NCI-H510A (cell line): ENCODE measurements around the gene RBM18.

Experiments
- DNase-seq: peaks from one replicate; lab custom pipeline; 2025; lab: John Stamatoyannopoulos, UW

The RBM18 gene

GRCh38 chr9:122258886-122259415 is 5.7 kb downstream of the RBM18 start:
- no peak for DNase-seq

- no peak for DNase-seq
Observed at GRCh38 chr9:122256206-122256605, 8.4 kb downstream of the RBM18 start.

GRCh38 chr9:122254761-122255160 is 9.9 kb downstream of the RBM18 start:
- no peak for DNase-seq

GRCh38 chr9:122252796-122253195 is 11.8 kb downstream of the RBM18 start:
- DNase-seq = no peak

- no peak for DNase-seq
Observed at GRCh38 chr9:122251351-122251750, 13.3 kb downstream of the RBM18 start.

- DNase-seq = no peak
Observed at GRCh38 chr9:122248448-122248865, 16.2 kb downstream of the RBM18 start.

- no peak for DNase-seq
Observed at GRCh38 chr9:122246666-122247065, 18.0 kb downstream of the RBM18 start.

- DNase-seq = no peak
Observed at GRCh38 chr9:122244349-122244748, 20.3 kb downstream of the RBM18 start.

- DNase-seq = no peak
Observed at GRCh38 chr9:122239722-122240121, 24.9 kb downstream of the RBM18 start.

GRCh38 chr9:122236681-122237080 is 28.0 kb downstream of the RBM18 start:
- DNase-seq = no peak

- DNase-seq = no peak
Observed at GRCh38 chr9:122234022-122234748, 30.5 kb downstream of the RBM18 start.

- DNase-seq = no peak
Observed at GRCh38 chr9:122232796-122233306, 31.8 kb downstream of the RBM18 start.

- no peak for DNase-seq
Observed at GRCh38 chr9:122229485-122229837, 35.2 kb downstream of the RBM18 start.

GRCh38 chr9:122228568-122229484 is 35.8 kb downstream of the RBM18 start, which contains the start of gene LHX6:
TSS of gene LHX6 (minus strand) at chr9:122228957. CDS start at chr9:122228740, 217 bp downstream.
- DNase-seq = no peak

GRCh38 chr9:122228191-122228567 is 36.5 kb downstream of the RBM18 start:
- no peak for DNase-seq

- DNase-seq = no peak
Observed at GRCh38 chr9:122227575-122227900, 37.1 kb downstream of the RBM18 start.

GRCh38 chr9:122226758-122227574 is 37.7 kb downstream of the RBM18 start:
- no peak for DNase-seq

- DNase-seq = no peak
Observed at GRCh38 chr9:122226142-122226757, 38.4 kb downstream of the RBM18 start.

GRCh38 chr9:122225312-122226141 is 39.1 kb downstream of the RBM18 start:
- DNase-seq = no peak

GRCh38 chr9:122223435-122223834 is 41.2 kb downstream of the RBM18 start:
- no peak for DNase-seq

GRCh38 chr9:122222791-122223190 is 41.8 kb downstream of the RBM18 start:
- no peak for DNase-seq
